Panc1 (cell line): ENCODE measurements around the gene LCN6. TPM values are rescaled to one million over a fixed set of nuclear protein-coding genes. Genes with fewer than 3 reads are reported as not detected.
"Not testable (repeated sequence)": the region's sequence is repeated elsewhere in the genome, so short reads cannot be mapped to it uniquely, and the experiment has no call there.

Source experiments
- ATAC-seq: fragments of 200-7000 bp; cut with Tn5 transposase; 2 replicates; pipeline ENCODE4 v1.9.1; 2020; ENCODE audit warnings: mild to moderate bottlenecking, moderate library complexity
- BruUV-seq: library from RNA; stranded (reverse); fragments of 400-500 nt; replicated peaks from 2 replicates; lab custom pipeline; 2021; lab: Mats Ljungman, UMichigan
- CTCF ChIA-PET: fragments of 300-600 bp; sonication (Branson Sonifier 250); formaldehyde crosslinking; loops from one replicate; lab custom pipeline; 2022; ENCODE audit warnings: antibody characterized with exemption; lab: Charles Lee
- POLR2A ChIA-PET: fragments of 300-600 bp; sonication (Branson Sonifier 250); formaldehyde crosslinking; loops from one replicate; lab custom pipeline; 2022; ENCODE audit warnings: antibody characterized with exemption; lab: Charles Lee
- DNase-seq: peaks from one replicate; pipeline ENCODE4 v3.0.0-alpha.2; 2010; ENCODE audit warnings: low read depth, low spot score
- H3K27ac ChIP-seq: 2 replicates; pipeline ENCODE4 v1.5.1; 2011; ENCODE audit warnings: mild to moderate bottlenecking, low read length, inconsistent platforms
- H3K27me3 ChIP-seq: fragments of 200-500 bp; sonication (Bioruptor generic); 2 replicates; pipeline ENCODE4 v1.6.0; 2014; ENCODE audit warnings: low read length, inconsistent platforms; ENCODE audit not compliant: control insufficient read depth, insufficient read depth
- H3K36me3 ChIP-seq: fragments of 200-500 bp; sonication (Bioruptor generic); 2 replicates; pipeline ENCODE4 v1.5.1; 2014; ENCODE audit warnings: inconsistent platforms, mild to moderate bottlenecking, low read length, moderate library complexity; ENCODE audit not compliant: control insufficient read depth, insufficient read depth
- H3K4me1 ChIP-seq: 2 replicates; pipeline ENCODE4 v1.5.1; 2011; ENCODE audit warnings: inconsistent platforms, mild to moderate bottlenecking, low read length, moderate library complexity; ENCODE audit not compliant: control insufficient read depth, insufficient read depth
- H3K4me3 ChIP-seq, 2 experiments: 2 replicates each; pipeline ENCODE4 v1.5.1; 2011 to 2012; ENCODE audit warnings: low read depth in 2 of 2, low read length in 2 of 2, mild to moderate bottlenecking in 2 of 2, inconsistent platforms in 1 of 2, moderate library complexity in 1 of 2
- H3K9me3 ChIP-seq: fragments of 200-500 bp; sonication (Bioruptor generic); 2 replicates; pipeline ENCODE4 v1.5.1; 2014; ENCODE audit warnings: low read depth, mild to moderate bottlenecking, inconsistent platforms, low read length, moderate library complexity; ENCODE audit not compliant: control insufficient read depth, insufficient read depth
- POLR2AphosphoS5 ChIP-seq: IDR thresholded peaks from 2 replicates; pipeline ENCODE4 v1.6.1; 2012; ENCODE audit warnings: mild to moderate bottlenecking, low read depth, low read length, moderate library complexity
- REST ChIP-seq, 2 experiments: IDR thresholded peaks; 2 replicates each; pipeline ENCODE4 v1.6.1; 2011 to 2012; ENCODE audit warnings: low read depth in 2 of 2, control low read depth in 1 of 2, low read length in 1 of 2, mild to moderate bottlenecking in 1 of 2, moderate library complexity in 1 of 2; ENCODE audit not compliant: insufficient read depth in 1 of 2
- SIN3A ChIP-seq: IDR thresholded peaks from 2 replicates; pipeline ENCODE4 v1.6.1; 2012; ENCODE audit warnings: low read depth, mild to moderate bottlenecking, low read length, moderate library complexity, borderline replicate concordance; ENCODE audit not compliant: insufficient read depth
- TCF7L2 ChIP-seq: IDR thresholded peaks from 2 replicates; pipeline ENCODE4 v1.6.1; 2011; ENCODE audit warnings: mild to moderate bottlenecking, low read depth, low read length, inconsistent platforms
- in situ Hi-C: cut with HindIII; loops from 2 replicates; pipeline ENCODE4 v1.10.0; 2016; ENCODE audit warnings: low sequenced_read_pairs, low pct_unique_long_range_greater_than_20kb
- intact Hi-C: fragments of 100-400 bp; cut with micrococcal nuclease; formaldehyde crosslinking; loops from one replicate; pipeline ENCODE4 v1.10.0; 2022; ENCODE audit not compliant: unreplicated experiment
- total RNA-seq: library from RNA; stranded (reverse); gene quantifications from one replicate; pipeline ENCODE4 v1.2.1, GENCODE V29; 2021; ENCODE audit not compliant: unreplicated experiment
- TF ChIP-seq, protein P1 (sequence below): fragments of 450-650 bp; IDR thresholded peaks from 2 replicates; pipeline ENCODE4 v1.5.1; 2017; ENCODE audit warnings: mild to moderate bottlenecking

LCN6 gene
- total RNA-seq, 1 experiment from 2014 or later: not detected

DNA sequence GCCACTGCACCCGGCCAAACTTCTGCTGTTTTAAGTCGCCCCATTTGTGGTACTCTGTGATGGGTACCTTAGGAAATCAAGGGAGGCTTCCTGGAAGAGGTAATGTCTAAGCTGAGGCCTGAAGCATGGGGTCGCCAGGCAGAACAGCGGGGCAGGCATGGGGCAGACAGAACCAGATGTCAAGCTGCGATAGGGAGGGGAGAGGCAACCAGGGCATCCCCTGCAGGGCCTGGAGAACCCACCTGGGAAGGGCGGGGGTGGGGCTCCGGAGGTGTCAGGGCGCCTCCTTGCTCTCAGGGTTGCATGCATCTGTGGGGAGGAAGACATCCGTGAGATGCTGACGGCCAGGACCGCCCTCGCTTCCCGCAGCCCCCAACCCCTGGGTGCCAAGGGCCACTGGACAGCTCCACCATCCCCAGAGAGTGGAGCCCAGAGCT, 13.2 kb upstream of the LCN6 start:
- intact Hi-C loops: no loop called here
- Histone ChIP-seq H3K27ac (no peak overlapping the region), H3K36me3 (no peaks in the 10 kb centered on the region), H3K27me3 (no peaks in the 10 kb centered on the region), H3K4me1 (peaks cover 3% of the 10 kb centered on the region; the same call in 1 of the 2 replicates), H3K4me3 (no peak overlapping the region), H3K9me3 (no peaks in the 10 kb centered on the region)
- ATAC-seq (no peak), DNase-seq (no peak)
- TF ChIP-seq TCF7L2 (no peak), POLR2AphosphoS5 (no peak), SIN3A (no peak), REST (IDR thresholded peaks at IDR 0.05; ENCODE audit: insufficient read depth in 1 of 2, low read depth in 2 of 2, low read length in 1 of 2) (no peak)
- TF ChIP-seq, protein P1, sequence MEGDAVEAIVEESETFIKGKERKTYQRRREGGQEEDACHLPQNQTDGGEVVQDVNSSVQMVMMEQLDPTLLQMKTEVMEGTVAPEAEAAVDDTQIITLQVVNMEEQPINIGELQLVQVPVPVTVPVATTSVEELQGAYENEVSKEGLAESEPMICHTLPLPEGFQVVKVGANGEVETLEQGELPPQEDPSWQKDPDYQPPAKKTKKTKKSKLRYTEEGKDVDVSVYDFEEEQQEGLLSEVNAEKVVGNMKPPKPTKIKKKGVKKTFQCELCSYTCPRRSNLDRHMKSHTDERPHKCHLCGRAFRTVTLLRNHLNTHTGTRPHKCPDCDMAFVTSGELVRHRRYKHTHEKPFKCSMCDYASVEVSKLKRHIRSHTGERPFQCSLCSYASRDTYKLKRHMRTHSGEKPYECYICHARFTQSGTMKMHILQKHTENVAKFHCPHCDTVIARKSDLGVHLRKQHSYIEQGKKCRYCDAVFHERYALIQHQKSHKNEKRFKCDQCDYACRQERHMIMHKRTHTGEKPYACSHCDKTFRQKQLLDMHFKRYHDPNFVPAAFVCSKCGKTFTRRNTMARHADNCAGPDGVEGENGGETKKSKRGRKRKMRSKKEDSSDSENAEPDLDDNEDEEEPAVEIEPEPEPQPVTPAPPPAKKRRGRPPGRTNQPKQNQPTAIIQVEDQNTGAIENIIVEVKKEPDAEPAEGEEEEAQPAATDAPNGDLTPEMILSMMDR: no peak
- CTCF ChIA-PET: no interaction called here
- POLR2A ChIA-PET: no interaction called here
- in situ Hi-C loops: no loop called here
- BruUV-seq: no TSS peak

DNA sequence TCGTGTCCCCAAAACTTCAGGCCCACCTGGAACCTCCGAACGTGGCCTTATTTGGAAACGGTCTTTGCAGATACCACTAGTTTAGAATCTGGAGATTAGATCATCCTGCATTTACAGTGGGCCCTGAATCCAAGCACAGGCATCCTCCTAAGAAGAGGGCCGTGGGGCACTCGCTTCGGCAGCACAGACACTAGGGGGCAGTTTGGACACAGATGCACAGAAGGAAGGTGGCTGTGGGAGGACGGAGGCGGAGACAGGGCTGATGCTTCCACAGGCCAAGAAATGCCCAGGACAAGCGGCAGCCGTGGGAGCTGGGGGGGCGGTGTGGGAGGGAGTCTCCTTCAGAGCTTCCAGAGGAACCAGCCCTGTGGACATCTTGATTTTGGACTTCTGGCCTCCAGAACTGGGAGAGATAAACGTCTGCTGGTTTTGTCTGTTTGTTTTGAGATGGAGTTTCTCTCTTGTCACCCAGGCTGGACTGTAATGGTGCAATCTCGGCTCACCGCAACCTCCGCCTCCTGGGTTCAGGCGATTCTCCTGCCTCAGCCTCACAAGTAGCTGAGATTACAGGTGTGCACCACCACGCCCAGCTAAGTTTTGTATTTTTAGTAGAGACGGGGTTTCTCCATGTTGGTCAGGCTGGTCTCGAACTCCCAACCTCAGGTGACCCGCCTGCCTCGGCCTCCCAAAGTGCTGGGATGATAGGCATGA, 12.7 kb upstream of the LCN6 start:
- H3K4me3 ChIP-seq, H3K4me1 ChIP-seq, POLR2A ChIA-PET, DNase-seq, BruUV-seq, H3K27ac ChIP-seq, CTCF ChIA-PET, H3K9me3 ChIP-seq, intact Hi-C loops, H3K27me3 ChIP-seq, H3K36me3 ChIP-seq, in situ Hi-C loops: not testable (repeated sequence)
- peak; percentile 85 for ATAC-seq
- TF ChIP-seq, protein P1: peak; percentile 84
